Mucosa of descending colon (tissue), 3 donors: ENCODE data around the gene ARPC1A. TPM values are rescaled to one million over a fixed set of nuclear protein-coding genes. Genes with fewer than 3 reads are reported as not detected.

Source experiments
- ATAC-seq: fragments of 200-7000 bp; cut with Tn5 transposase; one replicate; pipeline ENCODE4 v1.9.1; 2020; ENCODE audit warnings: mild to moderate bottlenecking, moderate library complexity
- DNase-seq, 3 donors: peaks; one replicate each; pipeline ENCODE4 v3.0.0-alpha.2; 2020
- H3K36me3 ChIP-seq: fragments of 200-600 bp; one replicate; pipeline ENCODE4 v1.8.0; 2021; ENCODE audit warnings: low read depth, mild to moderate bottlenecking
- H3K4me1 ChIP-seq: fragments of 200-600 bp; one replicate; pipeline ENCODE4 v1.8.0; 2021; ENCODE audit warnings: low read depth, mild to moderate bottlenecking
- H3K4me3 ChIP-seq: fragments of 200-600 bp; one replicate; pipeline ENCODE4 v1.8.0; 2021; ENCODE audit warnings: mild to moderate bottlenecking
- H3K9me3 ChIP-seq: fragments of 200-600 bp; one replicate; pipeline ENCODE4 v1.8.0; 2021; ENCODE audit warnings: mild to moderate bottlenecking
- CTCF ChIP-seq: fragments of 200-600 bp; IDR thresholded peaks from one replicate; pipeline ENCODE4 v1.8.0; 2022; ENCODE audit warnings: antibody characterized with exemption, mild to moderate bottlenecking
- intact Hi-C, 2 donors: fragments of 100-400 bp; cut with DNase I in 1 of 2; cut with micrococcal nuclease in 1 of 2; formaldehyde crosslinking; loops; one replicate each; pipeline versions ENCODE4 v1.11.0 to v1.11.1; 2022; cut with DNase I, micrococcal nuclease
- total RNA-seq, 3 donors: library from RNA; stranded (reverse); fragmentation: NEBNext Ultra II Directional in 2 of 3; extraction: Animal tissue kit (Norgen Biotek cat#: 25700) in 2 of 3; gene quantifications; one replicate each; pipeline versions ENCODE4 v1.2.1 to v1.2.4, GENCODE V29; 2021 to 2023
- donor health status: DM: no; HTN: no; CAD: no; lungs with moderate emphysema.
- donor health status: DM: no; HTN: no; CAD: no.
- donor health status: DM: no; HTN: yes; CAD: no.

Gene ARPC1A
- total RNA-seq, 3 donors from 2014 or later = 142 to 158 (median 157) TPM

- DNase-seq (peak in 2 of 3 donors; percentile 51 to 69), ATAC-seq (peak; percentile 50)
- Histone ChIP-seq H3K4me3 (no peak overlapping the region), H3K4me1 (peaks cover 21% of the 10 kb centered on the region), H3K36me3 (no peaks in the 10 kb centered on the region), H3K9me3 (no peaks in the 10 kb centered on the region)
- no peak for TF ChIP-seq CTCF
- intact Hi-C loops = no loop called here
Observed at GRCh38 chr7:99392046-99392445, 66.3 kb downstream of the ARPC1A start.

- no peak for TF ChIP-seq CTCF
- ATAC-seq (peak; percentile 92), DNase-seq (peak; percentile 92 to 93 (median 93))
- no peaks in the 10 kb centered on the region for H3K36me3 ChIP-seq
- no peaks in the 10 kb centered on the region for H3K9me3 ChIP-seq
- peaks cover 21% of the 10 kb centered on the region for H3K4me1 ChIP-seq
- intact Hi-C loops = no loop called here
- peak overlapping the region; percentile 17 for H3K4me3 ChIP-seq
Observed at GRCh38 chr7:99392659-99393354, 67.1 kb downstream of the ARPC1A start.

- Histone ChIP-seq H3K4me1 (peaks cover 21% of the 10 kb centered on the region), H3K9me3 (no peaks in the 10 kb centered on the region), H3K4me3 (no peak overlapping the region), H3K36me3 (no peaks in the 10 kb centered on the region)
- peak; percentile 50 for ATAC-seq
- DNase-seq = peak in 1 of 3 donors; percentile 76
- intact Hi-C loops = no loop called here
- no peak for TF ChIP-seq CTCF
Observed at GRCh38 chr7:99393355-99394187, 67.9 kb downstream of the ARPC1A start.

GRCh38 chr7:99394188-99394502 lies 68.4 kb downstream of the ARPC1A start:
- Histone ChIP-seq H3K4me1 (peaks cover 21% of the 10 kb centered on the region), H3K4me3 (no peak overlapping the region), H3K36me3 (no peaks in the 10 kb centered on the region), H3K9me3 (no peaks in the 10 kb centered on the region)
- intact Hi-C loops = no loop called here
- no peak for TF ChIP-seq CTCF
- DNase-seq (no peak), ATAC-seq (no peak)

- no peak for TF ChIP-seq CTCF
- no peak overlapping the region for H3K4me3 ChIP-seq
- DNase-seq (no peak), ATAC-seq (no peak)
- H3K4me1 ChIP-seq = peaks cover 21% of the 10 kb centered on the region
- H3K9me3 ChIP-seq = no peaks in the 10 kb centered on the region
- intact Hi-C loops = no loop called here
- no peaks in the 10 kb centered on the region for H3K36me3 ChIP-seq
Observed at GRCh38 chr7:99395616-99396327, 70.1 kb downstream of the ARPC1A start.
